Uterus (tissue), 4 donors: ENCODE measurements around the gene PYGB. TPM values are rescaled to one million over a fixed set of nuclear protein-coding genes. Genes with fewer than 3 reads are reported as not detected.

Source experiments
- small RNA-seq: library from RNA; depleted of rRNA; stranded (forward); fragments of <200 nt; gene quantifications from one replicate; pipeline ENCODE3, GENCODE V24; 2016
- total RNA-seq, 4 donors: library from RNA; depleted of rRNA in 3 of 4; stranded (reverse); fragments of >200 nt in 3 of 4; gene quantifications; one replicate each; pipeline versions ENCODE4 v1.1.0 to v1.2.4, GENCODE V29; 2014 to 2023
- donor health status: DM: yes; HTN: yes; CAD: no.

Gene PYGB
- total RNA-seq, 4 donors from 2014 or later, result 26.2 to 87.9 (median 49.8) TPM

Small RNA genes lying within 50 kb of the gene (small RNA-seq; reads per million reads assigned to genes)
- gene AL035252.4 (not detected), gene AL121772.2 (not detected), gene RF00019 (not detected)

Other genes starting within 250 kb of the PYGB start
- 10 to 100 TPM; 11.8 to 35.1 (median 23.1) TPM for gene ACSS1, start 189.9 kb upstream of the PYGB start, total RNA-seq
- under 1 TPM in 1 of 4 donors, not detected in 3; 0.18 TPM for gene VSX1, start 165.9 kb upstream of the PYGB start, total RNA-seq
- gene ENTPD6, start 52.4 kb upstream of the PYGB start, total RNA-seq, result 10 to 100 TPM; 20.7 to 47.2 (median 30.7) TPM
- gene ABHD12, start 142.8 kb downstream of the PYGB start, total RNA-seq, result 10 to 100 TPM in 3 of 4 donors, 1 to 10 TPM in 1; 10.0 to 47.6 (median 36.3) TPM
- gene GINS1, start 159.6 kb downstream of the PYGB start, total RNA-seq, result 10 to 100 TPM in 1 of 4 donors, 1 to 10 TPM in 1, not detected in 2; 1.3 to 14.3 TPM